Suprapubic skin (tissue), 4 donors: ENCODE measurements around the gene NR3C1. TPM values are rescaled to one million over a fixed set of nuclear protein-coding genes. Genes with fewer than 3 reads are reported as not detected.

ENCODE experiments used
- DNase-seq, 2 donors: peaks; one replicate each; pipeline ENCODE4 v3.0.0-alpha.2; 2019; ENCODE audit warnings: low spot score in 2 of 2
- H3K27ac ChIP-seq: fragments of 200-600 bp; sonication (generic); one replicate; pipeline ENCODE4 v1.5.1; 2019
- H3K27me3 ChIP-seq: fragments of 200-600 bp; sonication (generic); one replicate; pipeline ENCODE4 v1.5.1; 2019
- H3K36me3 ChIP-seq: fragments of 200-600 bp; sonication (generic); one replicate; pipeline ENCODE4 v1.5.1; 2019
- H3K4me1 ChIP-seq: fragments of 200-600 bp; sonication (generic); one replicate; pipeline ENCODE4 v1.5.1; 2019
- H3K4me3 ChIP-seq: fragments of 200-600 bp; sonication (generic); one replicate; pipeline ENCODE4 v1.5.1; 2019; ENCODE audit warnings: mild to moderate bottlenecking
- H3K9me3 ChIP-seq: fragments of 200-600 bp; sonication (generic); one replicate; pipeline ENCODE4 v1.5.1; 2019
- CTCF ChIP-seq, 2 donors: fragments of 200-600 bp in 1 of 2; fragments of 450-650 bp in 1 of 2; sonication (generic) in 1 of 2; IDR thresholded peaks; one replicate each; pipeline ENCODE4 v1.5.1; 2016 to 2019; ENCODE audit warnings: antibody characterized with exemption in 2 of 2, mild to moderate bottlenecking in 1 of 2, moderate library complexity in 1 of 2
- EP300 ChIP-seq: sonication (generic); formaldehyde crosslinking; IDR thresholded peaks from one replicate; pipeline ENCODE4 v1.6.1; 2017; ENCODE audit warnings: antibody characterized with exemption
- POLR2A ChIP-seq, 2 donors: fragments of 450-650 bp; IDR thresholded peaks; one replicate each; pipeline ENCODE4 v1.6.1; 2017; ENCODE audit warnings: antibody characterized with exemption in 2 of 2, mild to moderate bottlenecking in 2 of 2, moderate library complexity in 2 of 2
- POLR2AphosphoS5 ChIP-seq, 3 donors: sonication (generic); formaldehyde crosslinking; IDR thresholded peaks; one replicate each; pipeline ENCODE4 v1.6.1; 2017; ENCODE audit warnings: antibody characterized with exemption in 3 of 3
- WGBS: methylation state at CpG from one replicate; pipeline ENCODE4 v1.1.5; 2018; 5-methylcytosine and 5-hydroxymethylcytosine counted together
- total RNA-seq, 4 donors: library from RNA; depleted of rRNA; stranded (reverse); fragments of >200 nt; gene quantifications; one replicate each; pipeline ENCODE4 v1.1.0, GENCODE V29; 2016

NR3C1 gene
- total RNA-seq, 4 donors from 2014 or later = 50.4 to 68.8 (median 56.5) TPM

DNA sequence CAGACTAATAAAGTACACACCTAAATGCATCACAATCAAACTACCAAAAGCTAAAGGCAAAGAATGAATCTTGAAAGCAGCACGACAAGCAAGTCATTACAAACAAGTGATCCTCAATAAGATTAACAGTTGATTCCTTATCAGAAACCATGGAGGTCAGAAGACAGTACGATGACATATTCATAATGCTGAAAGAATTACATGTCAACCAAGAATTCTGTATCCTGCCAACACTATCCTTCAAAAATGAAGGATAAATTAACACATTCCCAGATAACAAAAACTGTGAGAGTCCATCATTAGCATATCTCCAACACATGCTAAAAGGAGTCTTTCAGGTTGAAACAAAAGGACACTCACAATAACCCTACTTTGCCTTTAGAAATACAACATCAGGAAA is 39.4 kb downstream of the NR3C1 start:
- Histone ChIP-seq H3K36me3 (peaks cover 3% of the 10 kb centered on the region), H3K4me1 (peaks cover 16% of the 10 kb centered on the region), H3K27ac (no peak overlapping the region), H3K4me3 (no peak overlapping the region), H3K27me3 (no peaks in the 10 kb centered on the region), H3K9me3 (no peaks in the 10 kb centered on the region)
- TF ChIP-seq CTCF (IDR thresholded peaks at IDR 0.05) (no peak), EP300 (no peak), POLR2A (IDR thresholded peaks at IDR 0.05) (no peak), POLR2AphosphoS5 (IDR thresholded peaks at IDR 0.05) (no peak)
- WGBS = 78% methylated on average over 2 of the region's 2 CpGs
- no peak for DNase-seq

- no peaks in the 10 kb centered on the region for H3K36me3 ChIP-seq
- DNase-seq = no peak
- 86% methylated on average over 1 of the region's 1 CpG for WGBS
- H3K4me3 ChIP-seq = no peak overlapping the region
- peaks cover 16% of the 10 kb centered on the region for H3K4me1 ChIP-seq
- no peaks in the 10 kb centered on the region for H3K27me3 ChIP-seq
- no peak overlapping the region for H3K27ac ChIP-seq
- TF ChIP-seq POLR2AphosphoS5 (IDR thresholded peaks at IDR 0.05) = no peak
- TF ChIP-seq POLR2A (IDR thresholded peaks at IDR 0.05) = no peak
- no peak for TF ChIP-seq EP300
- TF ChIP-seq CTCF (IDR thresholded peaks at IDR 0.05) = no peak
- H3K9me3 ChIP-seq = no peaks in the 10 kb centered on the region
These were observed 40.7 kb downstream of the NR3C1 start for GRCh38 chr5:143362664-143363227.

GRCh38 chr5:143361438-143361837 is 42.0 kb downstream of the NR3C1 start:
- DNase-seq = no peak
- 75% methylated on average over 3 of the region's 3 CpGs for WGBS
- no peaks in the 10 kb centered on the region for H3K9me3 ChIP-seq
- no peak overlapping the region for H3K27ac ChIP-seq
- H3K4me1 ChIP-seq = peaks cover 19% of the 10 kb centered on the region
- H3K36me3 ChIP-seq = no peaks in the 10 kb centered on the region
- no peaks in the 10 kb centered on the region for H3K27me3 ChIP-seq
- TF ChIP-seq POLR2A (IDR thresholded peaks at IDR 0.05) (no peak), EP300 (no peak), CTCF (IDR thresholded peaks at IDR 0.05) (no peak), POLR2AphosphoS5 (IDR thresholded peaks at IDR 0.05) (no peak)
- no peak overlapping the region for H3K4me3 ChIP-seq

GRCh38 chr5:143360755-143361154 is 42.7 kb downstream of the NR3C1 start:
- DNase-seq = no peak
- no peak overlapping the region for H3K27ac ChIP-seq
- no peaks in the 10 kb centered on the region for H3K36me3 ChIP-seq
- H3K27me3 ChIP-seq = no peaks in the 10 kb centered on the region
- no peak overlapping the region for H3K4me3 ChIP-seq
- no peaks in the 10 kb centered on the region for H3K9me3 ChIP-seq
- H3K4me1 ChIP-seq = peaks cover 25% of the 10 kb centered on the region
- TF ChIP-seq POLR2AphosphoS5 (IDR thresholded peaks at IDR 0.05) (no peak), CTCF (IDR thresholded peaks at IDR 0.05) (no peak), POLR2A (IDR thresholded peaks at IDR 0.05) (no peak), EP300 (no peak)

DNA sequence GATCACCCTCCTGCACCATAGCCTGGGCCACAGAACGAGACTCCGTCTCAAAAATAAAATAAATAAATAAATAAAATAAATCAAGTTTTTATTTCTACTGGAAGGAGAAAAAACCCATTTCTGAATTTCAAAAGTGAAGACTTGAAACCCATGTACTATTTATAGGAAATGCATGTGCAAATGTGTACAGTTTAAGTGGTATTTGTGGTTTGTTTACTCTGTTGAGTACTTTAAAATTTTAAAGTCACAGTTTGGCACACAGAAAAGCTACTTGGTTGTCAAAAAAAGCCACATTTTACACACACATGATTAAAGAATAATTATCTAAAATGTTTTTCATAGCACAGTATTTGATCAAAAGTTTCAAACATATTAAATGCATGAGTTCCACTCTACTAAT is 43.6 kb downstream of the NR3C1 start:
- H3K27ac ChIP-seq = no peak overlapping the region
- WGBS = 91% methylated on average over 2 of the region's 2 CpGs
- H3K4me3 ChIP-seq = no peak overlapping the region
- H3K36me3 ChIP-seq = no peaks in the 10 kb centered on the region
- no peak for TF ChIP-seq EP300
- no peak for TF ChIP-seq POLR2A (IDR thresholded peaks at IDR 0.05)
- no peak for TF ChIP-seq CTCF (IDR thresholded peaks at IDR 0.05)
- no peak for TF ChIP-seq POLR2AphosphoS5 (IDR thresholded peaks at IDR 0.05)
- no peaks in the 10 kb centered on the region for H3K27me3 ChIP-seq
- peaks cover 34% of the 10 kb centered on the region for H3K4me1 ChIP-seq
- no peak for DNase-seq
- H3K9me3 ChIP-seq = no peaks in the 10 kb centered on the region
